ENCODE data around the gene MYH16. TPM values are rescaled to one million over a fixed set of nuclear protein-coding genes. Genes with fewer than 3 reads are reported as not detected.
"Not testable (repeated sequence)": the region's sequence is repeated elsewhere in the genome, so short reads cannot be mapped to it uniquely, and the experiment has no call there.

The MYH16 gene
- total and polyA plus RNA-seq, 4 donors: not detected

GRCh38 chr7:99278180-99278579, 5.5 kb downstream of the MYH16 start:
- Histone ChIP-seq H3K9ac (ENCODE audit: low read depth in 1 of 2, low read length in 2 of 2) (no peak overlapping the region), H3K4me1 (ENCODE audit: control insufficient read depth in 4 of 4, insufficient read depth in 4 of 4, low read length in 3 of 4) (no peaks in the 10 kb centered on the region), H3K4me3 (ENCODE audit: low read depth in 1 of 3, low read length in 3 of 3) (no peak overlapping the region), H3K27ac (ENCODE audit: low read depth in 1 of 2, low read length in 2 of 2) (no peak overlapping the region), H3K36me3 (ENCODE audit: control insufficient read depth in 4 of 4, insufficient read depth in 3 of 4, low read depth in 1 of 4, low read length in 3 of 4) (no peaks in the 10 kb centered on the region), H3K27me3 (ENCODE audit: control insufficient read depth in 4 of 4, insufficient read depth in 4 of 4, low read length in 3 of 4) (no peaks in the 10 kb centered on the region), H3K9me3 (ENCODE audit: control insufficient read depth in 4 of 4, low read length in 3 of 4) (no peaks in the 10 kb centered on the region)
- 87% methylated on average over 5 of the region's 5 CpGs for WGBS
- TF ChIP-seq EGR1 (IDR thresholded peaks at IDR 0.05; ENCODE audit: low read depth in 2 of 2) (no peak), YY1 (IDR thresholded peaks at IDR 0.05) (no peak)
- DNase-seq (ENCODE audit: low spot score): no peak

GRCh38 chr7:99284165-99284564, 11.5 kb downstream of the MYH16 start:
- H3K9me3 ChIP-seq (ENCODE audit: control insufficient read depth in 4 of 4, low read length in 3 of 4); H3K4me3 ChIP-seq (ENCODE audit: low read depth in 1 of 3, low read length in 3 of 3); DNase-seq (ENCODE audit: low spot score); H3K9ac ChIP-seq (ENCODE audit: low read depth in 1 of 2, low read length in 2 of 2); H3K27ac ChIP-seq (ENCODE audit: low read depth in 1 of 2, low read length in 2 of 2); H3K27me3 ChIP-seq (ENCODE audit: control insufficient read depth in 4 of 4, insufficient read depth in 4 of 4, low read length in 3 of 4); H3K36me3 ChIP-seq (ENCODE audit: control insufficient read depth in 4 of 4, insufficient read depth in 3 of 4, low read depth in 1 of 4, low read length in 3 of 4); H3K4me1 ChIP-seq (ENCODE audit: control insufficient read depth in 4 of 4, insufficient read depth in 4 of 4, low read length in 3 of 4): not testable (repeated sequence)
- WGBS: 97% methylated on average over 4 of the region's 4 CpGs

GRCh38 chr7:99287779-99288534, 15.3 kb downstream of the MYH16 start:
- no peak for DNase-seq (ENCODE audit: low spot score)
- TF ChIP-seq GABPA (IDR thresholded peaks at IDR 0.05 in 1 of 2, conservative IDR thresholded peaks at IDR 0.05 in 1 of 2) (no peak), RAD21 (IDR thresholded peaks at IDR 0.05) (no peak), ATF3 (IDR thresholded peaks at IDR 0.05) (no peak), YY1 (IDR thresholded peaks at IDR 0.05) (no peak), HNF4G (IDR thresholded peaks at IDR 0.05) (no peak), RXRA (IDR thresholded peaks at IDR 0.05) (no peak), CTCF (IDR thresholded peaks at IDR 0.05; ENCODE audit: low read depth, low read length, missing input control) (no peak), JUND (IDR thresholded peaks at IDR 0.05) (no peak), ZBTB33 (IDR thresholded peaks at IDR 0.05) (no peak), TAF1 (conservative IDR thresholded peaks at IDR 0.05) (no peak), REST (IDR thresholded peaks at IDR 0.05) (no peak), HNF4A (conservative IDR thresholded peaks at IDR 0.05) (no peak)
- Histone ChIP-seq H3K36me3 (ENCODE audit: control insufficient read depth in 4 of 4, insufficient read depth in 3 of 4, low read depth in 1 of 4, low read length in 3 of 4) (no peaks in the 10 kb centered on the region), H3K4me1 (ENCODE audit: control insufficient read depth in 4 of 4, insufficient read depth in 4 of 4, low read length in 3 of 4) (no peaks in the 10 kb centered on the region), H3K9ac (ENCODE audit: low read depth in 1 of 2, low read length in 2 of 2) (no peak overlapping the region), H3K9me3 (ENCODE audit: control insufficient read depth in 4 of 4, low read length in 3 of 4) (no peaks in the 10 kb centered on the region), H3K27ac (ENCODE audit: low read depth in 1 of 2, low read length in 2 of 2) (no peak overlapping the region), H3K4me3 (ENCODE audit: low read depth in 1 of 3, low read length in 3 of 3) (no peak overlapping the region), H3K27me3 (ENCODE audit: control insufficient read depth in 4 of 4, insufficient read depth in 4 of 4, low read length in 3 of 4) (no peaks in the 10 kb centered on the region)
- WGBS: 94% methylated on average over 23 of the region's 23 CpGs
